Embryonic facial prominence (tissue), 1 donor: ENCODE data around the gene HABP2.

ENCODE experiments used
- DNase-seq: peaks from one replicate; pipeline ENCODE4 v3.0.0-alpha.2; 2016; ENCODE audit errors: extremely low spot score

HABP2 gene

DNA sequence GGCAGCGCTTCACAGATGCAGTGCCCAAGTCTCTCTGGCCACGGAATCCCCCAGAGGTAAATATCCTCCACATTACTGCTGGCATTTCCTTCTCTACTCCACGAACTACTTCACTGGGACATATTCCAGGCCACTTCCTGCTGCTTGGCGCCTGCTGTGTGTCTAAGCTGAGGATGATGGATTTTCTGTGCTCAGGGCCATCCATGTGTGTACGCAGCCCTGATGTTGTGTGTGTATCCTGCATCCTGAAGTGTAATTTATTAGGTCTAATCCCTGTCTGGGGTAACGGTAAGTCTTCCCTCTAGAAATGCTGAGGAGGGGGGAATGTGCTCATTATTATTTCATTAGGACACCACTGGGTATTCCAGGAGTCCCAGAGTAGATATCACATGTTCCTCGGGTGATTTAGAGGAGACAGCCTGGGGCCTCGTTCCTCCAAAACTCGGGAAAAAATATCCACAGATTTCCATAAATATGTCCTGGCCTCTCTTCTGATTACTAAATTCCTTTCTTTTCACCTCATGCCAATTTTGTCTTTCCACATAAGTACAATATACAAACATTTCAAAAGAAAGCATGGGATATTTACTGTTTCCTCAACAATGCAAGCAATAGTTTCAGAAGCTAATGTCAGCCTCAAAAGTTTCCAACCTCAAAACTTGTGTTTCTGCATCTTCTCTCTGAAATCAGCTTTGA is 25.5 kb upstream of the HABP2 start:
- DNase-seq, result no peak

DNA sequence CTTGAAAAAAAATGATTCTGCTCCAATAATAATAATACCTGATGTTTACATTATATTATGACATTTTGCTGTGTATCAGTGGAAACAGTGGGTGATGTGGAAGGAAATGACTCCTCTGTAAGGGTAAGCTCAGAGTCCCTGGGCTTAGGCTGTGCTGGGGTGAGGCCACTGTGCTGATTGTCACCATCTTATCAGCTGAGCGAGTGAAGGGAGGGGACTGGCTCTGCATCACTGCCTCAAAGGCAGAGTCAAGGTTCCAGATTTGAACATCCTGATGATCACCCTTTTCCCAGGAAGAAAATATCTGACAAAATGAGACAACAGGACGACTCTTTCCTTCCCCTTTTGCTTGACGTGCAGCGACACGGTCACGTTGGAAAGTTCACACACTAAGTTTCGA is 24.0 kb upstream of the HABP2 start:
- no peak for DNase-seq

DNA sequence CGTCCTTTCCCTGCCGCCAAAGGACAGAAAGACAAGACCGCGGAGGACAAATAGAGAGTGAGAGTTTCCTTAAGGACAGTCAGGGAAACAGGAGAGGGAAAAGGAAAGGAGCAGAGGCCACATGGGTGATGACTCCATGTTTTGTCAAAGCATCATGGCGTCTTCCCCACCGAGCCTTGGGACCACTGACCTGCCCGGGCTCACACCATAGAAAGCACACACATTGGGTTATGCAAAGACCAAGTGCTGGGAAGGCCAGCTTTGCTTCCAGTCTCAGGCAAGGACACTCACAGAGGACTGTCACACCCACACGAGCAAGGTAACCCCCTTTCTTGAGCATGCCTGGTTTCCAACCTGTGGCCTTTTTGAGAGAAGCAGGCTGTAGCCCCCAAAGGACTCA is 23.3 kb upstream of the HABP2 start:
- DNase-seq, result no peak

DNA sequence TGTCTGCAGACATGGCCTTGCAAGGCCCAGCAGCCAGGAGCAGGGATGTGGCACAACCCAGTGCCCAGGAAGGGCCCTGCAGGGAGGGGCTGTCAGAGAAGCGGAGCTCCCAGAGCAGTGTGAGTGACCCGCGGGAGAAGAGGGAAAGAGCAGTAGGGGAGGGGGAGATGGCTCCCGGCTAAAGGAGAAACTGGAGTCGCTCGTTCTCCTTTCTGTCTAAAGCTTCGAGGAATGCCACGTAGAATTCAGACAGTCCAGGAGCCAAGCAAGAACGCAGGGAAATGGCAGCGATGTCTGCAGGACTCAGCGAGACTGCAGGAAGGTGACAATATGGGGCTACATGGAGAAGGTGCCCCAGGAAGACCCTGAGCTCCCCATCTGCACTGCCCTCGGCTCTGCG is 22.4 kb upstream of the HABP2 start:
- no peak for DNase-seq

DNA sequence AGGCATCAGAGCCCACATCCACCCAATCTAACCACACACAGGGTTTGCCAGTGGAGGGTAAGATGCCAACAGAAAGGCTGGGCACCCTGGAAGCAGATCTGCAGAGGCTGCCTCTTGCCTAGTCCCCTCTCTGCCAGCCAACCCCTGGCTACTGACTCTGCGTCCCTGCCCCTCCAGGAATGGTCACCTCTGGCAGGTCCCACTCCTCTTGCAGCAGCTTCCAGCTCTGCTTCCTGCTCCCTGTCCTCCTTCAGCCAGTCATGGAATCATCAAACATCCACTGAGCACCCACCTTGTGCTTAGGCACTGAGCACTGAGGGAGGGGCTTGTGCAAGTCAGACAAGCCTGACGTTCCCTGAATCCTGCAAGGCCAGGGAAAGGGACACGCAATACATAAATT is 20.1 kb upstream of the HABP2 start:
- no peak for DNase-seq

DNA sequence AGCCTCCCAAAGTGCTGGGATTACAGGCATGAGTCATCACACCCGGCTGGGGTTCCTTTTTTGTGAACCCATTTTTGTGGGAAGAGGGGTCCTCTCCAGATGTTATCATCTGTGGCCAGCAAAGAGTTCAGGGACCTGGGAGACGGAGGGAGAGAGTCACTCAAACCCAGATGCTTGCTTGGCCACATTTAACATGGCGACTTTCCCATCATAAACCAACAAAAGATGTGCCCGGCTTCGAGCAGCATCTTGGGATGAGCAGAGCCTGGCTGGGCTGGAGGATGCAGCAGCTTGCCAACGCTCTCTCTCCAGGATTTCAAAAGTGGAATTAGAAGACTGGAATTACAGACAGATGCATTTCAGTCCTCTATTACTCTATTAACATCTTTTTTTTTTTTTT is 19.1 kb upstream of the HABP2 start:
- DNase-seq, result no peak

DNA sequence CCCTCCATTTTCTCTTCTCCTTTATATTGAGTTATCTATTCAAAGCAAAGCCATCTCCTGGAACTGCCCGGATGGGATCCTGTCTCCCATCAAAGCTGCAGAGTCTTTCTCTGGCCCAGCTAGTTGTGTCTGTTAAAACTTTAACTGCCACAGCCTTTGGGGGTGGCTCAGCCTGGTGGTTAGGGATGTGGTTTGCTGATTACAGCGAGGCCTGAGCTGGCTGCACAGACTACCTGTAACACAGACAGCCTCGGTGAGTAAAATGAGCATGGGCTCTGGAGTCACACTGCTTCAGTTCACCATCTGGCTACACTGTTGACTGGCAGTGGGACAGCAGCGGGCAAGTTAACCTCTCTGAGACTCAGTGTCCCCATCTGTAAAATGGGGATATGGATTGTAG is 18.4 kb upstream of the HABP2 start:
- DNase-seq, result no peak

DNA sequence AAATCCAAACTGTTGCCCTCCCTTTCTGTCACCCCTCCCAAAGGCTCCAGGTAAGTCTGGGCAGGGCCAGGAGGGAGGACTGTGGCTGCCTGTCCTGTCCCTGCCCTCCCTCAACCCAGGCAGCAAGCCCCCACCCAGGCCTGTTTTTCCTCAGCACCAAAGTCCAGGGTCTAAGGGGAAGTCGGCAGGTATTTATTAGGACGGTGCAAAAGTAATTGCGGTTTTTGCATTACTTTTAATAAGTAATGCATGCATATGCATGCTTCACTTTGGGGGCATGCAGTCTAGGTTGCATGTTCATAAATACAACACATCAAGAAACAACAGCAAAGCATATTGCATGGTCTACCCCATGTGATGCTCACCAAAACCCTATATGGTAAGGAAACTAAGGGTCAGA is 15.2 kb upstream of the HABP2 start:
- DNase-seq, result no peak

DNA sequence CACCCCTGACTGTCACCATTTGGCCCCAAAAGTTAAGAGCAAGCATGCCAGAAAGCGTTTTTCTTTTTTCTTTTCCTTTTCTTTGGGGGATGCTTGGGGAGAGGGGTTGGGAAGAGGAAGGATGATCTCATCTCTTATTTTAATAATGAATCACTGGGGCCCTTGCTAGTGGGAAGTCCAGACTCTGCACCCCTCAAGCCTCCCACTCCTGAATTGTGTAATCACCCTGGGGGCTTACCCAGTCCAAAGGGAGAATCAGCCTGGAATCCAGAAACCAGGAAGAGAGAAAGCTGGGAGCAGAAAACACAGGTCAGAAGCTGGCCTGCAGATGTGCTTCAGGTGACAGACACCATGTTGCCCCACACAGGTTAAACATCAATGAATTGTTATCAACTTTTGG is 14.7 kb upstream of the HABP2 start:
- DNase-seq, result no peak

DNA sequence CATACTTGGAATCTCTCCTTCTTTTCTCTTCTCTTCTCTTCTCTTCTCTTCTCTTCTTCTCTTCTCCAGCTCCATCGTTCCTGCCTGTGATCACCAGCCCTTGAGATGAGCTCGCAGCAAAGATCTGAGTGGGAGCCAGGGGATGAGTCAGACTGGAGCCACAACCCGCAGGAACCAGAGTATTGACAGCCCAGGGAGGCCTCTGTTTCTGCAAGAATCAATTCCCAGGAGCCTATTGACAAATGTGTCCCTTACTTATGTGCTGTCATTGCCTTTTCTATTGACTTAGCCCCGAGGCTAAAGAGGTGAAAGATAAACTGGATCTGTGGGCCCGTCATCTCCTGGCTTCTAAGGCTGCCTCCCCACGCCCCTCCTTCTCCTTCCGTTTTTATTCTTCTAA is 13.1 kb upstream of the HABP2 start:
- no peak for DNase-seq

DNA sequence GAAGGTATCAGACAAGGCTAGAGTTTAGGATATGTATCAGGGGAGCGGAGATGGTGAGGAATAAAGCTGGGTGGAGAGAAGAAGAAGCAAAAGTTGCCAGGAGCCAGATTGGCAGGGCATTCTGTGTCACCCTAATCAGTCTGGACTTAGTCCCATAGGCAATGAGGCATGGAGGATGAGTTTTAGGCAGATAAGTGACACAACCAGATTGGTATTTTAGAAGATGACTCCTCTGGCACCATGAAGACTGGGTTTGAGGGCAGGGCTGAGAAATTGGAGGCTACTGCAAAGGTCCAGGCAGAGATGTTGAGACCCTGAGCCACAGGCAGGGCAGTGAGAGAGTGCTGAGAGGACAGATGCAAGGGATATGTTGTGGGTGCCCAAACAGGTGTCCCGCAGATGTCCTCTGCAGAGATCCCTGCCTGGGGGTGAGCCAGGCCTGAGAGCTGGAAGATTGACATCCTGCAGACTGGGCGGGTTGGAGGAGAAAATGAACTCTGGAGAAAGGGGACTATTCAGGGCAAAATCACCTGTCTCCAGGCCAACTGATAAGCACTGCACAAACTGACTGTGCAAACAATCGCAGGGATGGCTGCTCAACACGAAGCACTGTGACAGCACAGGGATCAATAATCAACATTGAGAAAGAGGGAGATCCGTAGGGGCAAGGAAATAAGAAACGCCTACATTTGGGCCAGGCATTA is 11.9 kb upstream of the HABP2 start:
- no peak for DNase-seq

DNA sequence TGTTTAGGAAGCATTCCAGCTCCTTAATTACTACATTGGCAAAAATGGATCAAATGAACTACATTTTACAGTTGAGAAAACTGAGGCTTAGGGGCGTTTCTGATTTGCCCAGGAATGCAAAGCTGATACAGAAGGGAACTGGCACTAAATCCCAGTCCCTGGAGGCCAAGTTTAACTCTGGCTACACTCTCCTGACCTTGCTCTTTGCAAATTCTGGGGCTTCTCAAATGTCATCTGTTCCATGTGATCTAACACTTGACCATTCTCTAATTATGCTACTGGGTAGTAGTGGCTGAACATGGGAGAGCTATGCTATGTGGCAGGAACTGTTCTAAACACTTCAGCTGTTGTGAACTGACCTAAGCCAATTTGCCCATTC is 11.3 kb upstream of the HABP2 start:
- no peak for DNase-seq

DNA sequence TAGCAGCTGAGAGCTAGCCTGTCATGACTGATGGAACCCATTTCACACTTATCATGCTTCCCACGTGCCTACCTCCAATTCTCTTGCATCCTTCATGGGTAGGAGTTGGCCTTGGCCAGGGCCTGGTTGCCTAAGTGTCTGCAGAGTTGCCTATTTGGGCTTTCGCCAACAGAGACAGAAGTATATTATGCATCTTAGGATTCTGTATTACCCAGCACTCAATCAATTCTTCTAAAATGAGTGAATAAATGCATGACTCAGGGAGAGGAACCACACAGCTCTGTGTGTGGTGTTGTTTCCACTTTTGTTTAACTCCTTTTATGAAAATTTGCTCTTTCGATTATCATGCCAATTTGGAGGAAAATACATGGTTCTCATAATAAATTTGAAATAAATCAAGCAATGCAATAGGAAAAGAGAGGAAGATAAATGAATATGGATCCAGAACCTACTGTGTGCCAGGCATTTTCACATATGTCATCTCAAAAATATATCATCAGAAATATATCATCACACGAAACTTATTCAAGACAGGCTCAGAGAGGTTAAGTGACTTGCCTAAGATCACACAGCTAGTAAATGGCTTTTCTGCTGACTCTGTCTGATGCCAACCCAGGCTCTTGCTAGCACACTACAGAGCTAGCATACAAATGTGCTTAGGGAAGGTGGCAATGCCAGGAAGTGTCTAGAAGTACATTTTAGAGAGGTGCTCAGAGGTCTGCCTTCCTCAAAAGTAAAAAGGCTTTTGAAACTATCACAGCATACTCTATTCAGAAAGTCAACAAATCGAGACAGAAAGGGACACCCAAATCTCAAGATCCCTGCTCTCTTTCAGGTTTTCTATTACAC is 9.5 kb upstream of the HABP2 start:
- DNase-seq, result no peak

DNA sequence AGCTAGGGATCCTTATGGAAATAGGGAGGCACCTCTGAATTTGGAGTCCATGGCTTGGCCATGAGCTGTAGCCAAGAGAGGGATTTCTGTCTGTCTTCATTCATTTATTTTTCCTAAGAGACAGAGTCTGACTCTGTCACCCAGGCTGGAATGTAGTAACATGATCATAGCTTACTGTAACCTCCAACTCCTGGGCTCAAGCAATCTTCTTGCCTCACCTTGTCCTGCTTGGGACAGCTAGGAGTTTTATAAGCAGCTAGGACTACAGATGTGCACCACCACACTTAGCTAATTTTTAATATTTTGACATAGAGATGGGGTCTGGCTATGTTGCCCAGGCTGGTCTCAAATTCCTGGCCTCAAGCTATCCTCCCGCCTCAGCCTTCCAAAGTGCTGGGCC is 8.5 kb upstream of the HABP2 start:
- no peak for DNase-seq

DNA sequence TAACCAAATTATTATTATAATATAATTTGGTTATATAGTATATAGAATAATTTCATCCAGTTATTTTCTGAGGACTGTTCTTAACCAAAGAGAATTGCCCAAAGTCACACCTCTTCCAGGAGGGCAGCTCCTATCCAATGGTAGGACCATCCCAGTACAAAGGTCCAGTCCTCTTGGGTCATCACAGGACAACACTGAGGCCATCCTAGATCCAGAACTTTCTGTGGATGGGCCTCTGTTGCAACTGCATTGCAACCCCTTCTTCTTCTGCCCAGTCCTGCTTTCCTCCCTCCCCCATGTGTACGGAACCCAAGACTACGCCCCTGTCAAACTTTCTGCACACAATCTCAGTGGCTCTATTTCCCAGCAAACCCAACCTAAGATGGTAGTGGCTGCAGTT is 5.4 kb upstream of the HABP2 start:
- no peak for DNase-seq

DNA sequence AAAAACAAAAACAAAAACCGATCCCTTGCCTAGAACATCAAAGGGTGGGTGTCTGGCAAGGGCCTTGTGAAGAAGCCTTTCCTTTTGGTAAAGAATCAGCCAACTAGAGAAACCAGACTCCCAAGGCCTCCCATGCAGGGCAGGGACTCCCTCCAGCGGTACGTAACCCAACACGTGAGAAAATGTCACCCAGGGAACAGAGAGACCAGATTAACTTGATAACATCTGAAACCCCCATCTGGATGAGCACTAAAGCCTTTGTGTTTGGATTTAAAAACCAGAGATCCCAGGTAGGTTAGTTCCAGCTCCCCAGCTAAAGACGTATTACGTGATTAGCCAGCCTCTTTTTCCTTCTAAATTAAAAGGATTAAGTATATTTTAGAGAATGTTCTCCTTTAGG is 3.0 kb upstream of the HABP2 start:
- no peak for DNase-seq

DNA sequence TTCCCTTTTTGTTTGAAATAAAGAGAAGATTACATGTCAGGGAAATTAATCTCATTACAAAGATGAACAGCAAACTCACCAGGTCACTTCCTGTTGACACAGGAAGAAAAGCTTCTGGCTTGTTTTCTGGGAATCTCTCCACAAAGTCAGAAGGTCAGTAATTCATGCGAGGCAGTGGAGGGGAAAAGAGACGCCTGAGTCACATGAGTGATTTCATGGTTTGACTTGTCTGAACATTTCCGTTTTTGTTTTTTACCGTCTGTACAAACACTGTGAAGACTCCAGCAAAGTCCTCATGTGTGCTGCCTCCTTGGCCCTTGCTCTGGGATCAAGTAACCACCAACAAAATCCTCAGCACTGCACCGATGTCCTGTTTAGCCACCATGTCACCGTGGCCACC is 2.5 kb upstream of the HABP2 start:
- no peak for DNase-seq

DNA sequence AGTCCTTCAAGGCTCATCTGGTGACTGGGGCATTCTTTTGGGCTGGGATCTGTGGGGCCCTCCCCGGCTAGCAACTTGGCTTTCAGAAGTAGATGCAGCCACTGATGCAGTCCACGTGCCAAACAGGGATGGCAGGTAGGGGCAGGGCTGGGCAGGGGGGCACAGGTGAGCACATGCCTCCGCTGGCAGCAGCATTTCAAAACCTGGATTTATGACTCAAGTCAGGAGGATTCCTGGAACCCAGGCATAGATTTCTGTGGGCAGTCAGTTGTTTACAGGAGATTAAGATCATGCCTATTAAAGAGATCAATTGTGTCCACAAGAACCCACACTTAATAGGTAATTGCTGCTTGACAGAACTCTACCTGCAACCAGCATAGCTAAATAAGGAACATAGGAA is 839 bp upstream of the HABP2 start:
- no peak for DNase-seq

DNA sequence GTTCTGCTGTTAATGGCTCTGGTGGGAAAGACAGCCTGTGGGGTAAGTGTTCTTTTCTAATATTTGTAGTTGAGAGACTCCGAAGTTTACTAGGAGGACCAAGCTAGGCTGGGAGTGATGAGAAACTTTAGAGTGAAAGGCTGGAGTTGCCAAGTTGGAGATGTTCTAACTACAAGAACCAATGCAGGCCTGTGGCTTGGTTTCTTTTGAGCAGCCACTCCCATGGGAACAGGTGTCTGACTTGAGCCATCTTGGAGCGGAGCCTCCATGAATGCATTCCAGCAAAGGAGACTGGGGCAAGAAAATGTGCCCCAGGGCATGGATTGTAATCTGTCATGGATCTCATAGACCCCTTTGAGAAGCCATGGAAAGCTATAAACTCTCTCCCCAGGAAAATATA is 296 bp downstream of the HABP2 start:
- DNase-seq, result no peak

DNA sequence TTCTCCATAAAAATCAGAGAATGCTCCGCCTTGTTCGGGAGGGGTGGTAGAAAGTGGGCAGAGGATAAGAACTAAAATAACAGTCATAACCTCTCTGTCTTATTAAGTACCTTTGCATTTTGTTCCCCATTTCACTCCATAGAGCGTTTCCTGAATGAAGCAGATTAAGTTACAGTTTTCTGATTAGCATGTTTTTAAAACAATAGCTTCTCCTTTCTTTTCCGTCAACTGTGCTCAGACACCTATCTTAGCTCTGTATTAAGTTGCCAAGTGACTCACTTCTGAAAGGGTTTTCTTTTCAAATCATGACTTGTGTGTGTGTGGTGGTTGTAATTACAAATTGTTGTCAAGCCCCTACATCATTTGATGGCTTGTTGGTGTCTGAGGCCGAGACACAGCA is 1.4 kb downstream of the HABP2 start:
- DNase-seq, result no peak

DNA sequence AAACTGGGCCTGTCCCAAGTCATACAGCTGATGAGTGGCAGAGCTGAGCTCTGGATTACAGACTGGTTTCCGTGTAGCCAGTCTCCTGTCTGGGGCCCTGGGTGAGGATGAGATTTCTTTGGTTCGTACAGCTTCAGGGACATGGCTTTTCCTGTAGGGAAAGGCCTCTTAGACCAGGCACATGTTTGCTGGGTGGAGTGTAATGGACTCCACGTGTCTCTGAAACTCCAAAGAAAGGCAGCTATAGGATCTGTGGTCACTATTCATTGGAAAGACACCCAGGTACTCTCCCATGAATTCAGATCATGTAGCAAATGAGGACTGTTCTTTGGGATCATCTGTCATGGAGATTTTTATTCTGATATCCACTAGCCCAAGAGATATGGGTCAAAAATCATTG is 2.4 kb downstream of the HABP2 start:
- DNase-seq, result no peak

DNA sequence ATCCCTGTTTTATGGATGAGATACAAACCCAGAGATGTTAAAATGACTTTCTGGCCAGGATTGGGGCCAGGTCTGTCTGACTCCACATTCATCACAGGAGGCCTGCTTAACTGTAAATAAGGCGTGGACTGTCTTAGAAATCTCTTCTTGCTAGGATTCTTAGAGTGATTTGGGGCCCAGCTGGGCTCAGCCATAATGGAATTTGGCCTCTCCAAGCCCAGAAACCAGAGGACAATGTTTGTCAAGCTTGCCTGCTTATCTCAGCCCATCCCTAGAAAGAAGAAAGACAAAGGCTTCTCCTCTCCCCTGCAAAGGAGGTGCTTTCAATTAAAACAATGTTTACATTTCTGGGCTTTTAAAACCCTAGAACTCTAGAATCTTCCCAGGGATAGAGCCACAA is 2.9 kb downstream of the HABP2 start:
- DNase-seq, result no peak

DNA sequence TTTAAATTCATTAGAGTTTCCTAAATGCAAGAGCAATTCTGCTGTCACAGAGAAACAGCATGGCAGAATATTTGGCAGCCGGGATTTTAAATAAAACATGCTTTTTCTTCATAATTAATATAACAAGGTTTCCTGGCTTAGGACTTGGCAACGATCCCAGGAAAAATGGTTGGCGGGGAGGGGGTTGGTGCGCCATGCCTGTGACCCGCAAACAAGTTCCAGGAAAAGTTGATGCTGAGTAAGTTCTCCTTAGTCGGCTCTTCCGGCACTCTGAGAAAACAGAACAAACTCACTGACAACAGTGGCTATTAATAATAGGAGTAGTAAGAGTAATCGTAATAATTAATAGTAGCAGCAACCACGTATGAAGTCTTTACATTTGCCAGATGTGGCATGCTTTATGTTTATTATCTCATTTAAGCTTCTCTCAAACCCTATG is 4.6 kb downstream of the HABP2 start:
- peak; percentile 25 for DNase-seq
